Breast epithelium (tissue), 4 donors: ENCODE measurements around the gene TTC7B. TPM values are rescaled to one million over a fixed set of nuclear protein-coding genes. Genes with fewer than 3 reads are reported as not detected.

Source experiments
- DNase-seq, 2 donors: peaks; one replicate each; pipeline ENCODE4 v3.0.0-alpha.2; 2019; ENCODE audit warnings: low spot score in 2 of 2
- H3K27ac ChIP-seq, 2 donors: fragments of 200-600 bp; sonication (generic) in 1 of 2; one replicate each; pipeline ENCODE4 v1.5.1; 2016 to 2019; ENCODE audit warnings: mild to moderate bottlenecking in 1 of 2
- H3K27me3 ChIP-seq, 2 donors: fragments of 200-600 bp; sonication (generic) in 1 of 2; one replicate each; pipeline versions ENCODE4 v1.5.1 to v1.6.0; 2017 to 2019; ENCODE audit warnings: control low read depth in 1 of 2, mild to moderate bottlenecking in 1 of 2
- H3K36me3 ChIP-seq: fragments of 200-600 bp; one replicate; pipeline ENCODE4 v1.5.1; 2019
- H3K4me1 ChIP-seq, 2 donors: fragments of 200-600 bp; sonication (generic); one replicate each; pipeline ENCODE4 v1.5.1; 2016 to 2019; ENCODE audit warnings: control low read depth in 1 of 2
- H3K4me3 ChIP-seq, 3 donors: fragments of 200-600 bp; sonication (generic); 1 replicate in 2 of 3; 2 replicates in 1 of 3; pipeline ENCODE4 v1.5.1; 2016 to 2019; ENCODE audit warnings: mild to moderate bottlenecking in 3 of 3, moderate library complexity in 2 of 3
- H3K9me3 ChIP-seq, 2 donors: fragments of 200-600 bp; sonication (generic) in 1 of 2; one replicate each; pipeline ENCODE4 v1.5.1; 2016 to 2019; ENCODE audit warnings: control low read depth in 1 of 2
- POLR2A ChIP-seq: fragments of 450-650 bp; IDR thresholded peaks from one replicate; pipeline ENCODE4 v1.6.1; 2016; ENCODE audit warnings: antibody characterized with exemption, mild to moderate bottlenecking, moderate library complexity
- POLR2AphosphoS5 ChIP-seq, 3 donors: sonication (generic); formaldehyde crosslinking; IDR thresholded peaks; one replicate each; pipeline ENCODE4 v1.6.1; 2017; ENCODE audit warnings: antibody characterized with exemption in 3 of 3
- intact Hi-C: fragments of 100-400 bp; cut with DNase I; formaldehyde crosslinking; loops from one replicate; pipeline ENCODE4 v1.15.1; 2023; ENCODE audit warnings: low total_unique reads
- total RNA-seq, 3 donors: library from RNA; depleted of rRNA; stranded (reverse); fragments of >200 nt; gene quantifications; one replicate each; pipeline ENCODE4 v1.1.0, GENCODE V29; 2016
- TF ChIP-seq, protein P1 (sequence below), 3 donors: fragments of 450-650 bp; IDR thresholded peaks; one replicate each; pipeline ENCODE4 v1.5.1; 2016 to 2017; ENCODE audit warnings: antibody characterized with exemption in 3 of 3, mild to moderate bottlenecking in 3 of 3, moderate library complexity in 3 of 3

TTC7B gene
- total RNA-seq, 3 donors from 2014 or later, result 14.0 to 29.1 (median 22.0) TPM

DNA sequence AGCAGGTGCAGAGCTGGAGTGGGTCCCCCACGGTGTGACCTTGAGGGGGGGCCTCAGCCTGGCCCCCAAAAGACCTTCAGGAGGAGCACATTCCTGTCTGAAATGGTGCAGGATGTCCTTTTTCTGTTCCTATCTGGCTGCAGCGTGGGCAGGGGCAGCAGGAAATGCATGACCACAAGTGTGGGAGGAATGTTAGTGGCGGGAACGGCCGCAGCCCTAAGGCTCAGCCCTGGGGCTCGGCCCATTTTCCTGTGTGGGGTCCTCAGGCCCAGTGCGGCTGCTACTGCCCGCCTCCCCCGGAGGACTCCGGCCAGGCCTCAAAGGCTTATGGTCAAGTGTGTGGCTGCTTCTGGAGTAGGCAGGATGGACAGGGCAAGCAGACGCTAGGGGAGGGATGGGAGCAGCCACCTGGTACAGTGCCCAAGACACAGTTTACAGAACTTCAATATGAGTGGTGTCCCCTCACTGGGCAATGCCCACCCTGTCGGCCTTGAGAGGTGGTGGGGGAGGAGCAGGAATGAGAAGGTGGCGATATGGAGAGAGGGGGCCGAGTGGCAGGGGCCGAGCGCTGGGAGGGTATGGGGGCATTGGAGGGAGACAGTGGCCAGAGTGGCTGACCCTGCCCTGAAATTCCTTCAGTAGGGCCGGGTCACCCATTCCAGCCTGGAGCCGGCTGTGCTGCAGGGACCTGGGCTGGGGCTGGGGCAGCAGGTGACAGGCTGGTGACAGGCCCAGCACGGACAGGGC is 282.0 kb downstream of the TTC7B start:
- Histone ChIP-seq H3K27me3 (no peaks in the 10 kb centered on the region), H3K9me3 (no peaks in the 10 kb centered on the region), H3K27ac (peak overlapping the region in 1 of 2 donors; percentile 66), H3K4me3 (peak overlapping the region in 1 of 3 donors; percentile 7), H3K36me3 (no peaks in the 10 kb centered on the region), H3K4me1 (peaks cover 0 to 7% of the 10 kb centered on the region in 2 donors)
- TF ChIP-seq POLR2A (no peak), POLR2AphosphoS5 (IDR thresholded peaks at IDR 0.05) (no peak)
- TF ChIP-seq, protein P1, sequence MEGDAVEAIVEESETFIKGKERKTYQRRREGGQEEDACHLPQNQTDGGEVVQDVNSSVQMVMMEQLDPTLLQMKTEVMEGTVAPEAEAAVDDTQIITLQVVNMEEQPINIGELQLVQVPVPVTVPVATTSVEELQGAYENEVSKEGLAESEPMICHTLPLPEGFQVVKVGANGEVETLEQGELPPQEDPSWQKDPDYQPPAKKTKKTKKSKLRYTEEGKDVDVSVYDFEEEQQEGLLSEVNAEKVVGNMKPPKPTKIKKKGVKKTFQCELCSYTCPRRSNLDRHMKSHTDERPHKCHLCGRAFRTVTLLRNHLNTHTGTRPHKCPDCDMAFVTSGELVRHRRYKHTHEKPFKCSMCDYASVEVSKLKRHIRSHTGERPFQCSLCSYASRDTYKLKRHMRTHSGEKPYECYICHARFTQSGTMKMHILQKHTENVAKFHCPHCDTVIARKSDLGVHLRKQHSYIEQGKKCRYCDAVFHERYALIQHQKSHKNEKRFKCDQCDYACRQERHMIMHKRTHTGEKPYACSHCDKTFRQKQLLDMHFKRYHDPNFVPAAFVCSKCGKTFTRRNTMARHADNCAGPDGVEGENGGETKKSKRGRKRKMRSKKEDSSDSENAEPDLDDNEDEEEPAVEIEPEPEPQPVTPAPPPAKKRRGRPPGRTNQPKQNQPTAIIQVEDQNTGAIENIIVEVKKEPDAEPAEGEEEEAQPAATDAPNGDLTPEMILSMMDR (IDR thresholded peaks at IDR 0.05), result no peak
- intact Hi-C loops, result no loop called here
- no peak for DNase-seq

DNA sequence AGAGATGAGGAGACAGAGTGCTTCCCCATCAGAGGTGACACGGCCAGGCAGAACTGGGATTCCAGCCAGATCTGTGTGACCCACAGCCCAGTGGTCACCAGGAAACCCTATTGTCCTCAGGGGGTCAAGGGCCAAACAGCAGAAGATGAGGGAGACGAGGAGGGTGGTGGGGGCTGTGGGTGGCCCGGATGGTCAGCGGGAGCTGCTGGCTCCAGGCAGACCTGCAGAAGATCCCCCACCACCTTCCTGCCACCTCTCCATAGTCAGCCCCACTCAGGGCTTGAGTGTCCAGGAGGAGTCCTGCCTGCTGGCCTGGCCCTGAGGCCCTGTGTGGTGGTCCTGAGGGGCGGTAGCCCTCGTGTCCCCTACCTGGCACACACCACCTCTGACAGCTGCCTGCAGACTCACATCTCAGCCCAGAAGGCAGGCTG is 282.6 kb downstream of the TTC7B start:
- intact Hi-C loops, result no loop called here
- Histone ChIP-seq H3K9me3 (no peaks in the 10 kb centered on the region), H3K4me1 (peaks cover 0 to 7% of the 10 kb centered on the region in 2 donors), H3K27me3 (no peaks in the 10 kb centered on the region), H3K27ac (peak overlapping the region in 1 of 2 donors; percentile 66), H3K36me3 (no peaks in the 10 kb centered on the region), H3K4me3 (peak overlapping the region in 1 of 3 donors; percentile 7)
- TF ChIP-seq, protein P1 (IDR thresholded peaks at IDR 0.05), result no peak
- no peak for TF ChIP-seq POLR2A
- no peak for TF ChIP-seq POLR2AphosphoS5 (IDR thresholded peaks at IDR 0.05)
- DNase-seq, result no peak

DNA sequence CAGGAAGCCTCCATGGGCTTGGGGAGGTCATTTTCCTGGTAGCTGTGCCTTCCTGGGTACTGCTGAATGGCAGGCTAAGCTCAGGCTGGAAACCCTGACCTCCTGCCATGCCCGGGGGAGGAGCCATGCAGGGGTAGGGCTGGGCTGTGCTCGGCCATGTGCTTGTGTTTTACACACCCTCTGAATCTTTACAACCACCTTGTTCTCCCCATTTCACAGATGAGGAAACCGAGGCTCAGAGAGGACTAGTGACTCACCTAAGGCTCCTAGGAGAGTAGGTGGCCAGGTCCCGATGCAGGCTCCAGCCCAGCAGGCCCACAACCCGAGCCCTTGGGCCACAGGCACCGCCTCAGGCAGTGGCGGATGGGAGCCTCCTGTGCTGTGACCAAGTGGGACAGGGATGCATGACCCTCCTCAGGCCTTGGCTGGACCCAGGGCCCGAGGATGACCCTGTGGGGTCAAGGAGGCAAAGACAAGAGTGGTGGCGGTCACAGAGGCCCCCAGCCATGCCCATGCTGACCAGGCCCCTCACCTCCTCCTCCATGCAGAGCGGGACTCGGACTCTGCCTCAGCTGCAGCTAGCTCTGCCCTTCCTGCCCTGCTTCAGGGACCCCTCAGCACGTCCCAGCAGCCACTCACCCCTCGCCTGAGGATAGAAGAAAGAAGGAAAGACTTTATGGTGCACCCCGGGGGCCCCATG is 283.3 kb downstream of the TTC7B start:
- Histone ChIP-seq H3K4me1 (peaks cover 0 to 7% of the 10 kb centered on the region in 2 donors), H3K36me3 (no peaks in the 10 kb centered on the region), H3K9me3 (no peaks in the 10 kb centered on the region), H3K4me3 (no peak overlapping the region), H3K27me3 (no peaks in the 10 kb centered on the region), H3K27ac (peak overlapping the region in 1 of 2 donors; percentile 20)
- no peak for DNase-seq
- intact Hi-C loops, result no loop called here
- TF ChIP-seq POLR2AphosphoS5 (IDR thresholded peaks at IDR 0.05) (no peak), POLR2A (no peak)
- TF ChIP-seq, protein P1 (IDR thresholded peaks at IDR 0.05), result no peak

DNA sequence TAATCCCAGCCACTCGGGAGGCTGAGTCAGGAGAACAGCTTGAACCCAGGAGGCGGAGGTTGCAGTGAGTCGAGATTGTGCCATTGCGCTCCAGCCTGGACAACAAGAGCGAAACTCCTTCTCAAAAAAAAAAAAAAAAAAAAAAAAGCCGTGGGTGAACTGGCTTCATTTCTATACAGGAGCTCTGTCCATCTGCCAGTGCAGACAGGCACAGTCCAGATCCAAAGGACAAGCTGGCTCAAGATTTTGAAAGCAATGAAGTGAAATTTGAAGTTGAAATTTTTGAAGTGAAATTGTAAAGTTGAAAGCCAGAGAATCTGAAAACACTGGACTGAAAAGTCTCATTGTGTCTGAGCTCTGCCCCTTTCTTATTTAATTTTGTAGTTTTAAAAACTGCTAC is 284.7 kb downstream of the TTC7B start:
- DNase-seq, result no peak
- no peaks in the 10 kb centered on the region for H3K36me3 ChIP-seq
- TF ChIP-seq POLR2AphosphoS5 (IDR thresholded peaks at IDR 0.05), result no peak
- no peak for TF ChIP-seq POLR2A
- TF ChIP-seq, protein P1 (IDR thresholded peaks at IDR 0.05), result no peak
- H3K27me3 ChIP-seq, result no peaks in the 10 kb centered on the region
- no peak overlapping the region for H3K4me3 ChIP-seq
- H3K4me1 ChIP-seq, result peaks cover 0 to 7% of the 10 kb centered on the region in 2 donors
- H3K27ac ChIP-seq, result no peak overlapping the region
- intact Hi-C loops, result no loop called here
- no peaks in the 10 kb centered on the region for H3K9me3 ChIP-seq

DNA sequence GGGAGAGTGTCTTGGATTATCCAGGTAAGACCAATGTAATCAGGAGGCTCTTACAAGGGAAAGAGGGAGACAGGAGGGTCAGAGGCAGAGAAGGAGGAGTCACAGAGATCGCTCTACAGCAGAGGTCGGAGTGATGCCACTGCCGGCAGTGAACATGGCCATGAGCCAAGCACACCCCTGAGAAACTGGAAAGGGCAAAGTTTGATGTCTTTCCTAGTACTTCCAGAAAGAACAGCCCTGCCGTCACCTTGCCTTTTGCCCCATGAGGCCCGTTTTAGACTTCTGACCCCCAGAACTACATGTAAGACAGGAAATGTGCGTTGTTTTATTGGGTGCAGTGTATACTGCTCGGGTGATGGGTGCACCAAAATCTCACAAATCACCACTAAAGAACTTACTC is 285.7 kb downstream of the TTC7B start:
- Histone ChIP-seq H3K27ac (no peak overlapping the region), H3K4me3 (no peak overlapping the region), H3K27me3 (no peaks in the 10 kb centered on the region), H3K4me1 (peaks cover 0 to 7% of the 10 kb centered on the region in 2 donors), H3K9me3 (no peaks in the 10 kb centered on the region), H3K36me3 (no peaks in the 10 kb centered on the region)
- TF ChIP-seq POLR2AphosphoS5 (IDR thresholded peaks at IDR 0.05) (no peak), POLR2A (no peak)
- TF ChIP-seq, protein P1 (IDR thresholded peaks at IDR 0.05), result no peak
- intact Hi-C loops, result no loop called here
- DNase-seq, result no peak
